Smooth muscle cell (in vitro differentiated cells): Measurements from ENCODE around the gene SDK2. TPM values are rescaled to one million over a fixed set of nuclear protein-coding genes. Genes with fewer than 3 reads are reported as not detected.

Source experiments
- DNase-seq: peaks from one replicate; lab custom pipeline; 2025; ENCODE audit not compliant: unreplicated experiment; lab: John Stamatoyannopoulos, UW
- H2AFZ ChIP-seq: fragments of 200-600 bp; sonication (generic); 2 replicates; pipeline ENCODE4 v1.6.0; 2016; ENCODE audit warnings: antibody characterized with exemption, low read depth, mild to moderate bottlenecking
- H3F3A ChIP-seq: fragments of 200-600 bp; sonication (generic); 2 replicates; pipeline ENCODE4 v1.6.0; 2017; ENCODE audit warnings: antibody characterized with exemption, low read depth
- H3K27ac ChIP-seq: fragments of 200-600 bp; sonication (generic); 2 replicates; pipeline ENCODE4 v1.5.1; 2016; ENCODE audit warnings: low read depth, mild to moderate bottlenecking
- H3K27me3 ChIP-seq: fragments of 200-600 bp; sonication (generic); 2 replicates; pipeline ENCODE4 v1.6.1; 2016; ENCODE audit warnings: low read depth, mild to moderate bottlenecking
- H3K36me3 ChIP-seq: fragments of 200-600 bp; sonication (generic); 2 replicates; pipeline ENCODE4 v1.5.1; 2016; ENCODE audit warnings: low read depth
- H3K4me1 ChIP-seq: fragments of 200-600 bp; sonication (generic); 2 replicates; pipeline ENCODE4 v1.5.1; 2016; ENCODE audit warnings: low read depth
- H3K4me2 ChIP-seq: fragments of 200-600 bp; sonication (generic); 2 replicates; pipeline ENCODE4 v1.6.0; 2016; ENCODE audit warnings: mild to moderate bottlenecking
- H3K4me3 ChIP-seq: fragments of 200-600 bp; sonication (generic); 2 replicates; pipeline ENCODE4 v1.5.1; 2016; ENCODE audit warnings: mild to moderate bottlenecking
- H3K79me2 ChIP-seq: fragments of 200-600 bp; sonication (generic); 2 replicates; pipeline ENCODE4 v1.6.0; 2016; ENCODE audit warnings: low read depth, mild to moderate bottlenecking
- H3K9ac ChIP-seq: fragments of 200-600 bp; sonication (generic); 2 replicates; pipeline ENCODE4 v1.6.0; 2016; ENCODE audit warnings: low read depth
- H3K9me3 ChIP-seq: fragments of 200-600 bp; sonication (generic); replicated peaks from 2 replicates; pipeline ENCODE4 v1.5.1; 2016; ENCODE audit warnings: low read depth
- H4K20me1 ChIP-seq: fragments of 200-600 bp; sonication (generic); 2 replicates; pipeline ENCODE4 v1.6.0; 2016; ENCODE audit warnings: low read depth
- WGBS: methylation state at CpG from one replicate; pipeline ENCODE4 v1.1.7; 2016; ENCODE audit warnings: low lambda C conversion rate; 5-methylcytosine and 5-hydroxymethylcytosine counted together
- polyA plus RNA-seq: library from polyadenylated mRNA; unstranded; fragments of >200 nt; fragmentation: Nextera tagmentation; extraction: Ambion mirVana; gene quantifications from 2 replicates; pipeline ENCODE4 v1.2.1, GENCODE V29; 2016
- total RNA-seq: library from RNA; depleted of rRNA; stranded (reverse); fragments of >200 nt; gene quantifications from 2 replicates; pipeline ENCODE4 v1.2.3, GENCODE V29; 2014
- TF ChIP-seq, protein P1 (sequence below): fragments of 200-600 bp; sonication (generic); IDR thresholded peaks from 2 replicates; pipeline ENCODE4 v1.5.1; 2017; ENCODE audit warnings: borderline replicate concordance, mild to moderate bottlenecking, antibody characterized with exemption; ENCODE audit not compliant: insufficient read depth, poor library complexity, severe bottlenecking

SDK2 gene
- total and polyA plus RNA-seq, 2 experiments from 2014 or later, result 4.6 to 6.5 TPM

DNA sequence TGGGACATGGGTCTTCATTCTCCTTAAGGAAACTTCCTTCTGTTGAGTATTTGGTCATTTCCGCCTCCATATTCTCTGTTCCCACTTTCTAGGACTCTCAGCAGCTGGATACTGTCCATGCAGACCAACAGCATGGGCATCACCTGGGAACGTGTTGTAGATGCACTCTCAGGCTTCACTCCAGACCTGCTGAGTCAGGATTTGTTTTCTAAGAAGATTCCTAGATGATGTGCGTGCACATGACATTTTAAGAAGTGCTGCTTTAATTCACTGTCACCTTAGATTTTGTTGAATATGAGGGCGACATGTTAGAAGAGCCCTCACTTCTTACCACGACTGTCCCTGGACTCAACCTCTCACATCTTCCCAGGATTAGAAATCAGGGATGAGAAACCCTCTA lies 10.0 kb upstream of the SDK2 start:
- H3K27ac ChIP-seq, result no peak overlapping the region
- no peak overlapping the region for H2AFZ ChIP-seq
- H3K9ac ChIP-seq, result no peak overlapping the region
- no peak overlapping the region for H3K4me2 ChIP-seq
- H3K79me2 ChIP-seq, result no peaks in the 10 kb centered on the region
- H3K9me3 ChIP-seq, result no peaks in the 10 kb centered on the region
- H4K20me1 ChIP-seq, result no peaks in the 10 kb centered on the region
- 94% methylated on average over 5 of the region's 5 CpGs for WGBS
- DNase-seq, result no peak
- no peaks in the 10 kb centered on the region for H3K4me1 ChIP-seq
- TF ChIP-seq, protein P1, sequence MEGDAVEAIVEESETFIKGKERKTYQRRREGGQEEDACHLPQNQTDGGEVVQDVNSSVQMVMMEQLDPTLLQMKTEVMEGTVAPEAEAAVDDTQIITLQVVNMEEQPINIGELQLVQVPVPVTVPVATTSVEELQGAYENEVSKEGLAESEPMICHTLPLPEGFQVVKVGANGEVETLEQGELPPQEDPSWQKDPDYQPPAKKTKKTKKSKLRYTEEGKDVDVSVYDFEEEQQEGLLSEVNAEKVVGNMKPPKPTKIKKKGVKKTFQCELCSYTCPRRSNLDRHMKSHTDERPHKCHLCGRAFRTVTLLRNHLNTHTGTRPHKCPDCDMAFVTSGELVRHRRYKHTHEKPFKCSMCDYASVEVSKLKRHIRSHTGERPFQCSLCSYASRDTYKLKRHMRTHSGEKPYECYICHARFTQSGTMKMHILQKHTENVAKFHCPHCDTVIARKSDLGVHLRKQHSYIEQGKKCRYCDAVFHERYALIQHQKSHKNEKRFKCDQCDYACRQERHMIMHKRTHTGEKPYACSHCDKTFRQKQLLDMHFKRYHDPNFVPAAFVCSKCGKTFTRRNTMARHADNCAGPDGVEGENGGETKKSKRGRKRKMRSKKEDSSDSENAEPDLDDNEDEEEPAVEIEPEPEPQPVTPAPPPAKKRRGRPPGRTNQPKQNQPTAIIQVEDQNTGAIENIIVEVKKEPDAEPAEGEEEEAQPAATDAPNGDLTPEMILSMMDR, result no peak
- no peaks in the 10 kb centered on the region for H3K36me3 ChIP-seq
- H3F3A ChIP-seq, result no peaks in the 10 kb centered on the region
- H3K27me3 ChIP-seq, result no peaks in the 10 kb centered on the region
- no peak overlapping the region for H3K4me3 ChIP-seq

DNA sequence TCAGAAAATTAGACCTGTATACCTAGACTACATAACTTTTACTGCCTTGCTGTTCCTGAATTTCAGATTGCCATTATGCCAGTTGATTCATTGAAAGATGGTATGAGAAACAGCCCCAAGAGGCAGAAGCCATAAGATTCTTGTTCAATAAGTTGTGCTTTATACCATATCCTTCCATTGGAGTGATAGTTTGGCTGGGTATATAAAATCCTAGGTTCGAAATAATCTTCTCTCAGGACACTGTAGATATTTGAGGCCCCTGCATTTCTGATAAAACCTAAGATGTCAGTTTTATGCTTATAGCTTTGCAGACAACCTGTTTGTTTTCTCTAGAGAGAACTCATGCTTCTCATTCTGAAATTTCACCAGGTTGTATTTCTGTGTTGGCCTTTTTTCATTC lies 9.6 kb upstream of the SDK2 start:
- no peaks in the 10 kb centered on the region for H3K4me1 ChIP-seq
- DNase-seq, result no peak
- no peaks in the 10 kb centered on the region for H4K20me1 ChIP-seq
- no peaks in the 10 kb centered on the region for H3K79me2 ChIP-seq
- TF ChIP-seq, protein P1, result no peak
- H3K36me3 ChIP-seq, result no peaks in the 10 kb centered on the region
- WGBS, result 96% methylated on average over 1 of the region's 1 CpG
- H3K9ac ChIP-seq, result no peak overlapping the region
- no peaks in the 10 kb centered on the region for H3F3A ChIP-seq
- H2AFZ ChIP-seq, result no peak overlapping the region
- no peak overlapping the region for H3K27ac ChIP-seq
- H3K4me3 ChIP-seq, result no peak overlapping the region
- H3K4me2 ChIP-seq, result no peak overlapping the region
- no peaks in the 10 kb centered on the region for H3K9me3 ChIP-seq
- no peaks in the 10 kb centered on the region for H3K27me3 ChIP-seq

DNA sequence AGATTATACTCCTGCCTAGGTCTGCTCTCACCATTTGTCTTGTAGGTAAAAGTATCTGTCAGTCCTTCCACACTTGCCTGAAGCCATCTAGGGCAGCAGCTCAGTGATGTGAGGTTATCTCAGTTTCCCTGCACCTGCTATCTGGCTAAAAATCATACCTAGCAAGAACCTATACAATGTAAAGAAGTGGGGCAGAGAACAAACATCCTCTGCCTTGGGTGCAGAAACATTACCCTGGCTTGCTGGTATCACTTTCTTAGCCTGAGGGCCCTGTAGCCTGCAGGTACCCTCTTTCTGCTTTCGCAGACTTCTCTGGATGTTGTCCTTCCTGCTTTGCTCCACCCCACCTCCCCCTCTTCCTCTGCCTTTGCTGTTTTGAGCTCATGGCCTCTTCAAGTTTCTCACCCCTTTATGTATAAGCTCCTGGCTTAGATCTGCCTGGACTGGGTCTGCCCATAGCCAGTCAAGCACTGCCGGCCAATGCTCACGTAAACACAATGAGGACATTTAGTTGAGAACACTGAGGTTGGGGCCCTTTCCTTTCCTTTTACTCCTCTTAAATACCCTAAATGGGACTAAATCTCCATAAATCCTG lies 8.7 kb upstream of the SDK2 start:
- Histone ChIP-seq H3K27ac (no peak overlapping the region), H3K4me1 (no peaks in the 10 kb centered on the region), H4K20me1 (no peaks in the 10 kb centered on the region), H3K9ac (no peak overlapping the region), H3F3A (no peaks in the 10 kb centered on the region), H2AFZ (no peak overlapping the region), H3K4me3 (no peak overlapping the region), H3K9me3 (no peaks in the 10 kb centered on the region), H3K27me3 (no peaks in the 10 kb centered on the region), H3K79me2 (no peaks in the 10 kb centered on the region), H3K4me2 (no peak overlapping the region), H3K36me3 (no peaks in the 10 kb centered on the region)
- 68% methylated on average over 3 of the region's 3 CpGs for WGBS
- no peak for DNase-seq
- TF ChIP-seq, protein P1, result no peak

DNA sequence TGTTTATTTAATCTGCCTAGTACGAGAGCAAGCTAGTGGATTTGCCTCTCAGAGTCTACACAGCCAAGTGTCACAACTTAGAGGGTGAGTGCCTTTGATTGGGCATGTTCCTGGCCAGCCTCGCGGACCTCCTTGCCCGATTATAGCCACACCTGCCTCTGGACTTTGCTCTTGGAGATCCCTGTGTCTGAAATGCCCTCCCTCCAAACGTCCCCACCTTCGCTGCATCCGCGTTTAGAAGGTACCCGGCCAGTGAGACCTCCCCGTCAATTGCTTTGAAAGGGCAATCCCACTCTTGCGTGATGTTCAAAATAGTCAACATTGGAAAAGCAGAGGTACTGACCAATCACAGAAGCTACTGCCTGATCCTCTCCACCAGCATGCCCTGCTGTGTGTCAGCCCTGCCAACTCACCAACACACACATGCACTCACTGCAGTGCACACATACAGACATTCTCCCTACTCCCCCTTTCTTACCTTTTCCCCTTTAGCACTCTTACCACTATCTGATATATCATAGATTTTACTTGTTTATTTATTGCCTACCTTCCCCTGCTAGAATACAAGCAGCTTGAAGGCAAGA lies 6.5 kb upstream of the SDK2 start:
- TF ChIP-seq, protein P1, result no peak
- H3K36me3 ChIP-seq, result no peaks in the 10 kb centered on the region
- DNase-seq, result no peak
- no peak overlapping the region for H3K9ac ChIP-seq
- H3K9me3 ChIP-seq, result no peaks in the 10 kb centered on the region
- no peak overlapping the region for H3K4me3 ChIP-seq
- no peak overlapping the region for H3K27ac ChIP-seq
- peaks cover 2% of the 10 kb centered on the region for H3K27me3 ChIP-seq
- H2AFZ ChIP-seq, result no peak overlapping the region
- 83% methylated on average over 11 of the region's 11 CpGs for WGBS
- H3K79me2 ChIP-seq, result no peaks in the 10 kb centered on the region
- H4K20me1 ChIP-seq, result no peaks in the 10 kb centered on the region
- peaks cover 2% of the 10 kb centered on the region for H3K4me1 ChIP-seq
- no peaks in the 10 kb centered on the region for H3F3A ChIP-seq
- H3K4me2 ChIP-seq, result no peak overlapping the region
